ENCODE results near the gene SSTR4. TPM values are rescaled to one million over a fixed set of nuclear protein-coding genes. Genes with fewer than 3 reads are reported as not detected.

The SSTR4 gene
- total RNA-seq, 2 experiments from 2014 or later: not detected

DNA sequence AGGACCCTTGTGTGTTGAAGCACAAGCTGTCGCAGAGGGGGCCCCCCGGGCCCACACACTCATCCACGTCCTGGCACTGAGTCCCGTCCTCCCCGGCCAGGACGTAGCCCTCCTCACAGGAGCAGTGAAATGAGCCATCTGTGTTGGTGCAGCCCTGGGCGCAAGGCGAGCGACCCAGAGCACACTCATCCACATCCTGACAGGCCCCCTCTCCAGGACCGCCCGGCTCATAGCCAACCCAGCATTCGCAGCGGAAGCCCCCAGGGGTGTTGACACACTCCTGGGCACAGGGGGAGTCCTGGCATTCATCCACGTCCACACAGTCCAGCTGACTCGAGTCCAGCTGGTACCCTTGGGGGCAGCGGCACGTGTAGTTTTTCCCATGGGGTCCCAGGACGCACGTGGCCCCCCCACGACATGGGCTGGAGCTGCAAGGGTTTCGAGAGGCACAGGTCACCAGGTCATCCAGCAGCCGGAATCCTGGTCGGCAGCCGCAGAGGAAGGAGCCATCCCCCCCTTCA lies 49.8 kb downstream of the SSTR4 start:
- H3K27ac Mint-ChIP-seq: no peak overlapping the region
- no peak overlapping the region for H3K4me3 Mint-ChIP-seq
- ChIA-PET POLR2A (no interaction called here), CTCF (no interaction called here)
- DNase-seq (no peak), ATAC-seq (no peak)
- no peaks in the 10 kb centered on the region for H3K36me3 Mint-ChIP-seq (ENCODE audit: low read depth)
- peaks cover 13% of the 10 kb centered on the region for H3K4me1 Mint-ChIP-seq
- H3K27me3 Mint-ChIP-seq: no peaks in the 10 kb centered on the region
- H3K9me3 Mint-ChIP-seq (ENCODE audit: low read depth): no peaks in the 10 kb centered on the region
- intact Hi-C loops (cut with DNase I, micrococcal nuclease): loop anchor here in 1 of 2 experiments (5.0 kb wide), 2 partner anchors 32 to 62 kb away; no protein-coding TSS in a partner anchor

DNA sequence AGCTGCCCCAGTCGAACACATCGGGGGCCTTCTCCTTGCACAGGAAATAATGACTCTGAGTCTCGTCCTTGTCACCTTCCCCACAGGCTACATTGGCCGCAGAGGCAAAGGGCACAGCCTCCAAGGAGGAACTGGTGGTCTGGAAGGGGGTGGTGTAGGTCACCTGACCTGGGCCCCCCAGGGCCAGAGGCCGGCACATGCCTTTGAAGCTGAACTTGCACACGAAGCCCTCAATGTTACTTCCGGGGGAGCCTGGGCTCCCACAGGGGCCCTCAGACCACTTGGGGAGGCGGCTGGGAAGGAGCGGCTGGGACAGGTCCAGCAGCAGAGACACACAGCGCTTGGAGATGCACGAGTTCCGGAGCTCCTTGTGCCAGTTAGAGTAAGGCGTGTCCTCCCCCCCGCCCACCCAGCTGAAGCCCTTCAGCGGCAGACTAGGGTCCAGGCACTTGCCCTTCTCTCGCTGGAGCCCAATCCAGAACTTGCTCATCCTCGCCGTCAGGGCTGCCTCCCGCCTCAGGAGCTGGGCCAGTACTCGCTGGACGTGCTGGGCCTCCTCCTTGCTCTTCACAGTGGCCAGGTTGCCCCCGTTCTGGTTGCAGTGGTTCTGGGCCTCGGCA lies 50.4 kb downstream of the SSTR4 start:
- peaks cover 13% of the 10 kb centered on the region for H3K4me1 Mint-ChIP-seq
- ChIA-PET POLR2A (no interaction called here), CTCF (no interaction called here)
- H3K27me3 Mint-ChIP-seq: no peaks in the 10 kb centered on the region
- H3K27ac Mint-ChIP-seq: no peak overlapping the region
- ATAC-seq (no peak), DNase-seq (no peak)
- no peak overlapping the region for H3K4me3 Mint-ChIP-seq
- no peaks in the 10 kb centered on the region for H3K9me3 Mint-ChIP-seq (ENCODE audit: low read depth)
- H3K36me3 Mint-ChIP-seq (ENCODE audit: low read depth): no peaks in the 10 kb centered on the region
- intact Hi-C loops (cut with DNase I, micrococcal nuclease): loop anchor here in 1 of 2 experiments (5.0 kb wide), 1 partner anchor 62 kb away; no protein-coding TSS in a partner anchor

DNA sequence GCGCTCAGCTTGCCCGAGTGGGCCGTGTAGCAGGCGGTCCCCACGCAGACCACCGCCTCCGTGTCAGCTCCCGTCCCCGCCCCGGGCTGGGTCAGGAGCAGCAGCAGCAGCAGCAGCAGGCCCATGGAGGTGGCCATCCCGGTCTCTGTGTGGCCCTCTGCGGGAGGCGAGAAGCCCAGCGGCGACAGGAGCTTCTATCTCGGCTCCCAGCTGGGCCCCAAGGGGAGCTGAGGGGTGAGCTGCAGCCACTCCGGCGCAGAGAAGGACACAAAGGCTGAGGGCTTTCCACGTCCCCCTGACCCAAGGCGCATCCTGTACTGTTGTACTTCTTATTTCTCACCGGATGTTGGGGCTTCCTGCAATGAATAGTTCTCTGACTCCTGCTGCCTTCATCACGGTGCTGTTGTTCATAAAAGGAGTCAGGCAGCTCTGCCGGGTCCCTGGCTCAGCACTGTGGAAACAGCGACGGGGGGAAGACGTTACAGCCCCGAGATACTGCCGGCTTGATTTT lies 51.0 kb downstream of the SSTR4 start, which contains the start of gene CD93:
Gene CD93, minus strand, starts transcription at position 269 of the 511 bp plus-strand sequence. Its CDS starts 132 bp downstream, at position 137.
- CTCF ChIA-PET: no interaction called here
- Mint-ChIP-seq H3K4me1 (peaks cover 13% of the 10 kb centered on the region), H3K36me3 (ENCODE audit: low read depth) (no peaks in the 10 kb centered on the region), H3K9me3 (ENCODE audit: low read depth) (no peaks in the 10 kb centered on the region), H3K27ac (peak within 1 kb of the TSS; percentile 4), H3K4me3 (peak within 1 kb of the TSS; percentile 20), H3K27me3 (no peaks in the 10 kb centered on the region)
- DNase-seq (peak; percentile 63), ATAC-seq (peak; percentile 99)
- intact Hi-C loops (cut with DNase I, micrococcal nuclease): loop anchor here in 1 of 2 experiments (5.0 kb wide), 1 partner anchor 61 kb away; no protein-coding TSS in a partner anchor
- POLR2A ChIA-PET: no interaction called here

DNA sequence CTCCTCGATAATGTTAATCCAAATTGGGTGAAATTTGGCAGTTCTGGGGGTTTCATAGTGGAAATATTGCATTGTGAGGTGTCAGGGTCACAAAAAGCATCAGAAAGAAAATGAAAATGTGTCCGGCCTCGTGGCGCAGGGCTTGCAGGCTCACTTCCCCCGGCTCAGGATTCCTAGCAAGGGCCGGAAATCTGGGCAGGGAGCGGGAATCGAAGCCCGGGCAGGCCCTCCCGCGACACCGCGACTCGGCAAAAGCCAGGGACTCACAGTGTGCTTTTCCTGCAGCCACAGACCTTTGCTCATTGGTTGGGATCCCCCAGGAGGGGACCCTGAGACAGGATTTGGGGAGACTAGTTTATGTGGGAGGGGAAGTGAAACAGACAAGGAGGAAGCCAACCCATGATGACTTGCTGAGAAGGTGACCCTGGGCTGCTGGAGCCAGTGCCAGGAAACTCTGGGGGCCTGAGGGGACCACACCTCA lies 51.9 kb downstream of the SSTR4 start:
- ATAC-seq (no peak), DNase-seq (no peak)
- no peak overlapping the region for H3K27ac Mint-ChIP-seq
- ChIA-PET CTCF (no interaction called here), POLR2A (no interaction called here)
- H3K27me3 Mint-ChIP-seq: no peaks in the 10 kb centered on the region
- peaks cover 13% of the 10 kb centered on the region for H3K4me1 Mint-ChIP-seq
- H3K9me3 Mint-ChIP-seq (ENCODE audit: low read depth): no peaks in the 10 kb centered on the region
- no peaks in the 10 kb centered on the region for H3K36me3 Mint-ChIP-seq (ENCODE audit: low read depth)
- intact Hi-C loops (cut with DNase I, micrococcal nuclease): loop anchor here in 1 of 2 experiments (5.0 kb wide), 1 partner anchor 60 kb away; no protein-coding TSS in a partner anchor
- no peak overlapping the region for H3K4me3 Mint-ChIP-seq

DNA sequence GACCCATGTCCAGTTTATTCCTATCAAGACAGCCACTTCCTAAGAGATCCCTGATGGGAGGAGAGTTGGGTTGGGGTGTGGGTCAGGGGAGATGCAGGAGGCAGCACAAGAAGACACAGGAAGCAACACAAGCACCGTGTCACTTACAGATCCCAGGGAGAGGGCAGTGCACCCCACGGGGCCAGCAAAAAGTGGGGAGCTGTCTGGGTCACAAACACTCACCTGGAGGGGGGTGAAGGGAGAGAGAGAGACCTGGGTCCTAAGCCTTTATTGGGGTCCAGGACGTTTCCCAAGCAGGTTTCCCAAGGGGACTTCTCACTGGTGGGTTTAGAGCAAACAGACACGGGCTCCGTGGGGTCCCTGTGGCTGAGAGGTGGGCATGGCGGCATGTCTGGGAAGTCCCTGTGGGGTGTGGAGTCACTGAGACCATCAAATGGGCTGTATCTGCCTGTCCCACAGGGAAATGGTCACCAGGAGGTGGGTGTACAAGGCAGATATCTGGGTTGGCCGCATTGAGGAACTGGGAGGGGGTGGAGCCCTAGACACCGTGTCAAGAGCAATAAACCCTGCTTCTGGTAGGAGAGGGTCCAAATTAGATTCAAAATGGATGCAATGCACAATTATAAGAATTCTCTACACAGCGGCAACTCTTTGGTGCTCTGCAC lies 52.6 kb downstream of the SSTR4 start:
- no peak overlapping the region for H3K27ac Mint-ChIP-seq
- CTCF ChIA-PET: no interaction called here
- intact Hi-C loops (cut with DNase I, micrococcal nuclease): loop anchor here in 1 of 2 experiments (5.0 kb wide), 1 partner anchor 60 kb away; no protein-coding TSS in a partner anchor
- H3K9me3 Mint-ChIP-seq (ENCODE audit: low read depth): no peaks in the 10 kb centered on the region
- no peak for DNase-seq
- no peaks in the 10 kb centered on the region for H3K36me3 Mint-ChIP-seq (ENCODE audit: low read depth)
- POLR2A ChIA-PET: no interaction called here
- no peaks in the 10 kb centered on the region for H3K27me3 Mint-ChIP-seq
- ATAC-seq: no peak
- no peak overlapping the region for H3K4me3 Mint-ChIP-seq
- peaks cover 13% of the 10 kb centered on the region for H3K4me1 Mint-ChIP-seq

Other genes starting within 250 kb of the SSTR4 start
- gene THBD, start 14.4 kb downstream of the SSTR4 start, total RNA-seq: not detected
- under 1 TPM; 0.82 to 0.84 TPM for gene CD93, start 51.0 kb downstream of the SSTR4 start, total RNA-seq

Measured in activated CD4-positive, alpha-beta T cell treated with anti-CD3 and anti-CD28 coated beads for 36 hours (primary cell).